Right ventricle myocardium inferior (tissue), 1 donor: ENCODE results near the gene S100A6. TPM values are rescaled to one million over a fixed set of nuclear protein-coding genes. Genes with fewer than 3 reads are reported as not detected.
A peak's percentile ranks its signal among the peaks of the same experiment; 100 is the strongest.
"Not testable (repeated sequence)": the region's sequence is repeated elsewhere in the genome, so short reads cannot be mapped to it uniquely, and the experiment has no call there.

Experiments used
- ATAC-seq: fragments of 200-7000 bp; cut with Tn5 transposase; one replicate; pipeline ENCODE4 v1.9.1; 2020; ENCODE audit warnings: mild to moderate bottlenecking, moderate library complexity
- DNase-seq: peaks from one replicate; pipeline ENCODE4 v3.0.0; 2021; ENCODE audit errors: missing footprints
- intact Hi-C: fragments of 100-400 bp; cut with DNase I; formaldehyde crosslinking; loops from one replicate; pipeline ENCODE4 v1.11.0; 2022
- total RNA-seq: library from RNA; stranded (reverse); fragmentation: NEBNext Ultra II Directional; extraction: Animal tissue kit (Norgen Biotek cat#: 25700); gene quantifications from one replicate; pipeline ENCODE4 v1.2.1, GENCODE V29; 2021
- donor health status: DM: no; HTN: yes; CAD: no; lungs with severe emphysema.

The S100A6 gene
- total RNA-seq, 1 donor from 2014 or later: 265 TPM

- ATAC-seq (no peak), DNase-seq (no peak)
- intact Hi-C loops: no loop called here
Observed at GRCh38 chr1:153536671-153537375, 1.0 kb upstream of the S100A6 start.

GRCh38 chr1:153536012-153536670 lies 350 bp upstream of the S100A6 start:
- ATAC-seq (peak; percentile 83), DNase-seq (peak; percentile 94)
- intact Hi-C loops: no loop called here

- no peak for ATAC-seq
Observed at GRCh38 chr1:153534925-153535241, 908 bp downstream of the S100A6 start.

GRCh38 chr1:153534226-153534924 lies 1.4 kb downstream of the S100A6 start:
- intact Hi-C loops: loop anchor here (1.0 kb wide), 1 partner anchor 13 kb away; no protein-coding TSS in a partner anchor

More at GRCh38 chr1:153534925-153535241, 908 bp downstream of the S100A6 start:
- no peak for DNase-seq
- intact Hi-C loops: loop anchor here (1.0 kb wide), 1 partner anchor 12 kb away; no protein-coding TSS in a partner anchor

GRCh38 chr1:153533689-153534201 lies 2.0 kb downstream of the S100A6 start:
- intact Hi-C loops: loop anchor here (1.0 to 2.0 kb wide), 3 partner anchors 14 to 35 kb away; no protein-coding TSS in a partner anchor
- DNase-seq: no peak
- ATAC-seq: peak; percentile 12

More at GRCh38 chr1:153534226-153534924, 1.4 kb downstream of the S100A6 start:
- no peak for DNase-seq
- no peak for ATAC-seq

- ATAC-seq: peak; percentile 62
- intact Hi-C loops: loop anchor here (1.0 to 2.0 kb wide), 2 partner anchors 22 to 35 kb away; no protein-coding TSS in a partner anchor
- DNase-seq: peak; percentile 92
Observed at GRCh38 chr1:153532769-153533599, 2.8 kb downstream of the S100A6 start.

GRCh38 chr1:153532181-153532580 lies 3.6 kb downstream of the S100A6 start:
- ATAC-seq: no peak
- intact Hi-C loops: loop anchor here (2.0 kb wide), 1 partner anchor 21 kb away; no protein-coding TSS in a partner anchor
- DNase-seq: no peak

GRCh38 chr1:153531638-153532037 lies 4.2 kb downstream of the S100A6 start:
- DNase-seq: no peak
- intact Hi-C loops: loop anchor here (2.0 kb wide), 1 partner anchor 21 kb away; no protein-coding TSS in a partner anchor
- no peak for ATAC-seq

- ATAC-seq: no peak
- intact Hi-C loops: no loop called here
- DNase-seq: no peak
Observed at GRCh38 chr1:153527683-153528040, 8.1 kb downstream of the S100A6 start.

- DNase-seq (no peak), ATAC-seq (no peak)
- intact Hi-C loops: no loop called here
Observed at GRCh38 chr1:153527023-153527682, 8.6 kb downstream of the S100A6 start.

- intact Hi-C loops: no loop called here
- no peak for DNase-seq
- ATAC-seq: peak; percentile 48
Observed at GRCh38 chr1:153526132-153526543, 9.7 kb downstream of the S100A6 start.

- intact Hi-C loops: no loop called here
Observed at GRCh38 chr1:153525088-153525728, 10.6 kb downstream of the S100A6 start.

GRCh38 chr1:153522353-153523048 lies 13.3 kb downstream of the S100A6 start:
- DNase-seq, ATAC-seq, intact Hi-C loops: not testable (repeated sequence)

More at GRCh38 chr1:153525088-153525728, 10.6 kb downstream of the S100A6 start:
- peak; percentile 64 for ATAC-seq
- DNase-seq: no peak

- ATAC-seq, intact Hi-C loops, DNase-seq: not testable (repeated sequence)
Observed at GRCh38 chr1:153521808-153522207, 14.0 kb downstream of the S100A6 start.

GRCh38 chr1:153520818-153521476 lies 14.8 kb downstream of the S100A6 start:
- no peak for DNase-seq
- intact Hi-C loops: no loop called here
- peak; percentile 37 for ATAC-seq

- DNase-seq, intact Hi-C loops, ATAC-seq: not testable (repeated sequence)
Observed at GRCh38 chr1:153520137-153520691, 15.6 kb downstream of the S100A6 start.
